CD4-positive, alpha-beta memory T cell (primary cell): ENCODE results near the gene VAMP4. TPM values are rescaled to one million over a fixed set of nuclear protein-coding genes. Genes with fewer than 3 reads are reported as not detected.

Experiments used
- CTCF ChIA-PET: fragments of 350-600 bp; sonication (Branson Sonifier 250); formaldehyde crosslinking; loops from one replicate; lab custom pipeline; 2021; ENCODE audit warnings: inconsistent platforms; ENCODE audit not compliant: partially characterized antibody; lab: Charles Lee
- POLR2A ChIA-PET: fragments of 350-600 bp; sonication (Branson Sonifier 250); formaldehyde crosslinking; loops from one replicate; lab custom pipeline; 2021; ENCODE audit not compliant: partially characterized antibody; lab: Charles Lee
- DNase-seq, 5 donors: peaks; one replicate each; pipeline versions ENCODE4 v3.0.0 to v3.0.0-alpha.2; 2020 to 2022; ENCODE audit warnings: mixed read lengths in 1 of 5
- H3K27ac ChIP-seq: one replicate; pipeline ENCODE4 v1.7.0; 2013; ENCODE audit warnings: low read depth, low read length
- H3K27me3 ChIP-seq: 2 replicates; pipeline ENCODE4 v1.7.0; 2013; ENCODE audit warnings: mild to moderate bottlenecking, low read length, moderate library complexity; ENCODE audit not compliant: insufficient read depth
- H3K36me3 ChIP-seq: 2 replicates; pipeline ENCODE4 v1.7.0; 2013; ENCODE audit warnings: mild to moderate bottlenecking, low read length, moderate library complexity; ENCODE audit not compliant: insufficient read depth
- H3K4me1 ChIP-seq: 2 replicates; pipeline ENCODE4 v1.7.0; 2013; ENCODE audit warnings: mild to moderate bottlenecking, low read length, moderate library complexity; ENCODE audit not compliant: insufficient read depth
- H3K4me3 ChIP-seq, 2 donors: one replicate each; pipeline ENCODE4 v1.7.0; 2013; ENCODE audit warnings: low read length in 2 of 2, mild to moderate bottlenecking in 1 of 2
- H3K9me3 ChIP-seq, 2 donors: one replicate each; pipeline ENCODE4 v1.7.0; 2013; ENCODE audit warnings: low read length in 2 of 2, control low read depth in 1 of 2; ENCODE audit not compliant: control insufficient read depth in 1 of 2
- H3K27ac Mint-ChIP-seq, 7 donors: one replicate each; pipeline ENCODE4 v1.8.0; 2020 to 2021; ENCODE audit warnings: mixed read lengths in 7 of 7, mild to moderate bottlenecking in 6 of 7, inconsistent platforms in 3 of 7, moderate library complexity in 3 of 7
- H3K27me3 Mint-ChIP-seq, 2 donors: one replicate each; pipeline ENCODE4 v1.8.0; 2020 to 2021; ENCODE audit warnings: mixed read lengths in 2 of 2
- H3K36me3 Mint-ChIP-seq, 2 donors: one replicate each; pipeline ENCODE4 v1.8.0; 2020 to 2021; ENCODE audit warnings: mixed read lengths in 2 of 2, inconsistent platforms in 1 of 2, mild to moderate bottlenecking in 1 of 2
- H3K4me1 Mint-ChIP-seq, 4 donors: one replicate each; pipeline ENCODE4 v1.8.0; 2020 to 2021; ENCODE audit warnings: mixed read lengths in 4 of 4, mild to moderate bottlenecking in 1 of 4
- H3K4me3 Mint-ChIP-seq, 8 donors: one replicate each; pipeline ENCODE4 v1.8.0; 2020 to 2021; ENCODE audit warnings: mixed read lengths in 8 of 8, mild to moderate bottlenecking in 7 of 8, moderate library complexity in 6 of 8, inconsistent platforms in 3 of 8
- H3K9me3 Mint-ChIP-seq, 8 donors: one replicate each; pipeline ENCODE4 v1.8.0; 2020 to 2021; ENCODE audit warnings: mixed read lengths in 8 of 8, mild to moderate bottlenecking in 5 of 8, inconsistent platforms in 3 of 8, moderate library complexity in 1 of 8
- intact Hi-C: fragments of 100-400 bp; cut with micrococcal nuclease; formaldehyde crosslinking; loops from one replicate; pipeline ENCODE4 v1.15.1; 2023
- polyA plus RNA-seq, 2 donors: library from polyadenylated mRNA; unstranded; fragments of 300-500 nt; fragmentation: Illumina TruSeq; gene quantifications; one replicate each; pipeline ENCODE4 v1.2.3, GENCODE V29; 2021
- total RNA-seq, 2 experiments: library from RNA; stranded (reverse); gene quantifications; one replicate each; pipeline ENCODE4 v1.2.3, GENCODE V29; 2021

The VAMP4 gene
- total and polyA plus RNA-seq, 4 experiments from 2014 or later: 25.0 to 32.6 (median 30.7) TPM

GRCh38 chr1:171655746-171656116 is 86.1 kb downstream of the VAMP4 start:
- intact Hi-C loops: loop anchor here (1.0 kb wide), 2 partner anchors 86 to 330 kb away; no protein-coding TSS in a partner anchor
- Histone ChIP-seq H3K36me3 (no peaks in the 10 kb centered on the region), H3K9me3 (no peaks in the 10 kb centered on the region), H3K27me3 (no peaks in the 10 kb centered on the region), H3K4me1 (peaks cover 12% of the 10 kb centered on the region), H3K27ac (no peak overlapping the region), H3K4me3 (no peak overlapping the region)
- Mint-ChIP-seq H3K27me3 (peaks cover 5 to 11% of the 10 kb centered on the region in 2 donors), H3K4me3 (peak overlapping the region in 7 of 8 donors; percentile 5 to 74 (median 64)), H3K27ac (no peak overlapping the region), H3K9me3 (no peaks in the 10 kb centered on the region), H3K4me1 (peaks cover 9 to 13% (median 10%) of the 10 kb centered on the region in 4 donors), H3K36me3 (no peaks in the 10 kb centered on the region)
- no peak for DNase-seq
- ChIA-PET POLR2A (interaction anchor here (1.7 kb wide), 1 partner anchor 10 kb away, joined by 4 read pairs; no protein-coding TSS in a partner anchor), CTCF (interaction anchor here (1.1 to 2.8 kb wide), 7 partner anchors 9 to 336 kb away, joined by 3 to 15 read pairs (median 5); no protein-coding TSS in a partner anchor)

GRCh38 chr1:171654942-171655745 is 86.7 kb downstream of the VAMP4 start:
- POLR2A ChIA-PET: interaction anchor here (1.7 kb wide), 1 partner anchor 9 kb away, joined by 4 read pairs; no protein-coding TSS in a partner anchor
- H3K4me1 Mint-ChIP-seq: peaks cover 9 to 13% (median 10%) of the 10 kb centered on the region in 4 donors
- H3K9me3 Mint-ChIP-seq: no peaks in the 10 kb centered on the region
- H3K9me3 ChIP-seq: no peaks in the 10 kb centered on the region
- no peak overlapping the region for H3K4me3 ChIP-seq
- H3K27me3 Mint-ChIP-seq: peaks cover 5 to 11% of the 10 kb centered on the region in 2 donors
- peak overlapping the region; percentile 31 to 74 (median 61) for H3K4me3 Mint-ChIP-seq
- H3K36me3 Mint-ChIP-seq: no peaks in the 10 kb centered on the region
- H3K27ac ChIP-seq: no peak overlapping the region
- H3K27me3 ChIP-seq: no peaks in the 10 kb centered on the region
- peak; percentile 38 to 62 (median 52) for DNase-seq
- H3K36me3 ChIP-seq: no peaks in the 10 kb centered on the region
- intact Hi-C loops: loop anchor here (1.0 kb wide), 2 partner anchors 86 to 330 kb away; no protein-coding TSS in a partner anchor
- CTCF ChIA-PET: interaction anchor here (0.7 to 2.8 kb wide), 11 partner anchors 9 to 336 kb away, joined by 3 to 15 read pairs (median 4); no protein-coding TSS in a partner anchor
- peaks cover 12% of the 10 kb centered on the region for H3K4me1 ChIP-seq
- no peak overlapping the region for H3K27ac Mint-ChIP-seq

- H3K9me3 ChIP-seq: no peaks in the 10 kb centered on the region
- DNase-seq: no peak
- Mint-ChIP-seq H3K27me3 (peaks cover 5 to 11% of the 10 kb centered on the region in 2 donors), H3K27ac (no peak overlapping the region), H3K4me1 (peaks cover 9 to 13% (median 10%) of the 10 kb centered on the region in 4 donors), H3K4me3 (peak overlapping the region in 1 of 8 donors; percentile 66), H3K9me3 (no peaks in the 10 kb centered on the region), H3K36me3 (no peaks in the 10 kb centered on the region)
- H3K4me1 ChIP-seq: peaks cover 12% of the 10 kb centered on the region
- H3K27ac ChIP-seq: no peak overlapping the region
- intact Hi-C loops: no loop called here
- H3K27me3 ChIP-seq: no peaks in the 10 kb centered on the region
- H3K4me3 ChIP-seq: no peak overlapping the region
- ChIA-PET CTCF (interaction anchor here (0.9 to 2.8 kb wide), 8 partner anchors 10 to 337 kb away, joined by 3 to 15 read pairs (median 4); no protein-coding TSS in a partner anchor), POLR2A (interaction anchor here (1.7 kb wide), 1 partner anchor 8 kb away, joined by 4 read pairs; no protein-coding TSS in a partner anchor)
- H3K36me3 ChIP-seq: no peaks in the 10 kb centered on the region
Measured at GRCh38 chr1:171654201-171654941, 87.5 kb downstream of the VAMP4 start.

- Histone ChIP-seq H3K27ac (no peak overlapping the region), H3K36me3 (no peaks in the 10 kb centered on the region), H3K27me3 (no peaks in the 10 kb centered on the region), H3K4me1 (peaks cover 12% of the 10 kb centered on the region), H3K4me3 (no peak overlapping the region), H3K9me3 (no peaks in the 10 kb centered on the region)
- Mint-ChIP-seq H3K27me3 (peaks cover 5 to 11% of the 10 kb centered on the region in 2 donors), H3K4me3 (no peak overlapping the region), H3K4me1 (peaks cover 9 to 13% (median 10%) of the 10 kb centered on the region in 4 donors), H3K27ac (no peak overlapping the region), H3K9me3 (no peaks in the 10 kb centered on the region), H3K36me3 (no peaks in the 10 kb centered on the region)
- intact Hi-C loops: no loop called here
- DNase-seq: no peak
- ChIA-PET POLR2A (no interaction called here), CTCF (interaction anchor here (1.1 to 2.8 kb wide), 4 partner anchors 9 to 334 kb away, joined by 3 to 15 read pairs (median 10); no protein-coding TSS in a partner anchor)
Measured at GRCh38 chr1:171653796-171654195, 88.1 kb downstream of the VAMP4 start.

- ChIA-PET POLR2A (interaction anchor here (0.6 kb wide), 1 partner anchor 316 kb away, joined by 3 read pairs; no protein-coding TSS in a partner anchor), CTCF (interaction anchor here (1.5 kb wide), 1 partner anchor 20 kb away, joined by 3 read pairs; no protein-coding TSS in a partner anchor)
- Mint-ChIP-seq H3K4me3 (no peak within 1 kb of the TSS), H3K27me3 (peaks cover 4 to 8% of the 10 kb centered on the region in 2 donors), H3K9me3 (no peaks in the 10 kb centered on the region), H3K4me1 (peaks cover 9 to 13% (median 10%) of the 10 kb centered on the region in 4 donors), H3K27ac (no peak within 1 kb of the TSS), H3K36me3 (no peaks in the 10 kb centered on the region)
- H3K4me3 ChIP-seq: no peak within 1 kb of the TSS
- no peaks in the 10 kb centered on the region for H3K27me3 ChIP-seq
- no peak within 1 kb of the TSS for H3K27ac ChIP-seq
- H3K4me1 ChIP-seq: peaks cover 12% of the 10 kb centered on the region
- DNase-seq: no peak
- H3K9me3 ChIP-seq: no peaks in the 10 kb centered on the region
- H3K36me3 ChIP-seq: no peaks in the 10 kb centered on the region
- intact Hi-C loops: no loop called here
Measured at GRCh38 chr1:171652234-171652822, 89.5 kb downstream of the VAMP4 start, which contains the start of gene MYOC. Gene MYOC (minus strand): TSS chr1:171652688. CDS start chr1:171652611, 77 bp downstream.
